SK-N-SH treated with all-trans-retinoic acid at 6 μM for 48 hours (cell line): ENCODE measurements around the gene SOX6.
A peak's percentile ranks its signal among the peaks of the same experiment; 100 is the strongest.

Experiments
- ATAC-seq: fragments of 200-7000 bp; cut with Tn5 transposase; 3 replicates; pipeline ENCODE4 v1.9.1; 2020; ENCODE audit warnings: mild to moderate bottlenecking, moderate library complexity
- ARNTL ChIP-seq: fragments of 450-650 bp; formaldehyde crosslinking; IDR thresholded peaks from 2 replicates; pipeline ENCODE4 v1.5.0; 2020; ENCODE audit warnings: low read depth, mild to moderate bottlenecking, moderate library complexity, borderline replicate concordance
- BACH2 ChIP-seq: fragments of 250-450 bp; sonication (Bioruptor Pico); IDR thresholded peaks from 2 replicates; pipeline ENCODE4 v1.9.0; 2021; ENCODE audit warnings: mild to moderate bottlenecking, borderline replicate concordance
- CREB5 ChIP-seq: fragments of 250-450 bp; sonication (Bioruptor Pico); IDR thresholded peaks from 2 replicates; pipeline ENCODE4 v1.5.1; 2020; ENCODE audit warnings: low read depth, mild to moderate bottlenecking, moderate library complexity
- ESRRG ChIP-seq: fragments of 250-450 bp; sonication (Bioruptor Pico); IDR thresholded peaks from 2 replicates; pipeline ENCODE4 v1.6.1; 2021; ENCODE audit warnings: mild to moderate bottlenecking
- GLIS3 ChIP-seq: fragments of 250-450 bp; sonication (Bioruptor Pico); IDR thresholded peaks from 2 replicates; pipeline ENCODE4 v1.5.0; 2020; ENCODE audit warnings: mild to moderate bottlenecking, moderate library complexity
- OSR1 ChIP-seq: fragments of 250-450 bp; sonication (Bioruptor Pico); IDR thresholded peaks from 2 replicates; pipeline ENCODE4 v1.8.0; 2022; ENCODE audit warnings: moderate library complexity, mild to moderate bottlenecking, inconsistent platforms
- SNAI2 ChIP-seq: fragments of 250-450 bp; sonication (Bioruptor Pico); IDR thresholded peaks from 2 replicates; pipeline ENCODE4 v1.5.0; 2020; ENCODE audit warnings: mild to moderate bottlenecking, moderate library complexity
- TCF4 ChIP-seq: fragments of 250-450 bp; sonication (Bioruptor Pico); IDR thresholded peaks from 2 replicates; pipeline ENCODE4 v1.8.0; 2021; ENCODE audit warnings: mild to moderate bottlenecking, moderate library complexity, borderline replicate concordance
- TOX ChIP-seq: fragments of 250-450 bp; sonication (Bioruptor Pico); IDR thresholded peaks from 2 replicates; pipeline ENCODE4 v1.8.0; 2021; ENCODE audit warnings: mild to moderate bottlenecking, moderate library complexity, borderline replicate concordance
- TSHZ2 ChIP-seq: fragments of 250-450 bp; sonication (Bioruptor Pico); IDR thresholded peaks from 2 replicates; pipeline ENCODE4 v1.5.0; 2020; ENCODE audit warnings: mild to moderate bottlenecking, moderate library complexity
- ZC3H10 ChIP-seq: fragments of 250-450 bp; sonication (Bioruptor Pico); IDR thresholded peaks from 2 replicates; pipeline ENCODE4 v1.5.1; 2021; ENCODE audit warnings: mild to moderate bottlenecking, moderate library complexity
- ZFP3 ChIP-seq: fragments of 250-450 bp; sonication (Bioruptor Pico); IDR thresholded peaks from 2 replicates; pipeline ENCODE4 v1.5.0; 2020; ENCODE audit warnings: mild to moderate bottlenecking, moderate library complexity
- ZFP30 ChIP-seq: fragments of 450-650 bp; formaldehyde crosslinking; IDR thresholded peaks from 2 replicates; pipeline ENCODE4 v1.5.0; 2022; ENCODE audit warnings: mild to moderate bottlenecking, moderate library complexity
- ZNF565 ChIP-seq: fragments of 450-650 bp; formaldehyde crosslinking; conservative IDR thresholded peaks from 2 replicates; pipeline ENCODE4 v1.5.0; 2020; ENCODE audit warnings: low read depth, mild to moderate bottlenecking, moderate library complexity
- ZNF70 ChIP-seq: fragments of 450-650 bp; formaldehyde crosslinking; IDR thresholded peaks from 2 replicates; pipeline ENCODE4 v1.5.0; 2020; ENCODE audit warnings: mild to moderate bottlenecking, moderate library complexity
- TF ChIP-seq, protein P1 (sequence below): fragments of 250-450 bp; sonication (Bioruptor Pico); IDR thresholded peaks from 2 replicates; pipeline ENCODE4 v1.8.0; 2021; ENCODE audit warnings: low read depth, mild to moderate bottlenecking, moderate library complexity, borderline replicate concordance
- TF ChIP-seq, protein P2 (sequence below): fragments of 250-450 bp; sonication (Bioruptor Pico); IDR thresholded peaks from 2 replicates; pipeline ENCODE4 v1.8.0; 2020; ENCODE audit warnings: mild to moderate bottlenecking, moderate library complexity, borderline replicate concordance

SOX6 gene

GRCh38 chr11:16026849-16027248, 329.5 kb downstream of the SOX6 start:
- no peak for ATAC-seq
- TF ChIP-seq TCF4 = no peak
- no peak for TF ChIP-seq ARNTL (CRISPR knock-in tag)
- no peak for TF ChIP-seq ESRRG (CRISPR knock-in tag)
- no peak for TF ChIP-seq ZC3H10
- TF ChIP-seq, all 23 proteins: peak for 0

GRCh38 chr11:16018931-16019330, 337.4 kb downstream of the SOX6 start:
- no peak for ATAC-seq
- no peak for TF ChIP-seq OSR1 (CRISPR knock-in tag)
- TF ChIP-seq ZFP3 (CRISPR knock-in tag) = no peak
- TF ChIP-seq BACH2 (CRISPR knock-in tag) = no peak
- no peak for TF ChIP-seq TCF4
- TF ChIP-seq SNAI2 (CRISPR knock-in tag) = no peak
- no peak for TF ChIP-seq ZNF565 (CRISPR knock-in tag)
- TF ChIP-seq, protein P1, sequence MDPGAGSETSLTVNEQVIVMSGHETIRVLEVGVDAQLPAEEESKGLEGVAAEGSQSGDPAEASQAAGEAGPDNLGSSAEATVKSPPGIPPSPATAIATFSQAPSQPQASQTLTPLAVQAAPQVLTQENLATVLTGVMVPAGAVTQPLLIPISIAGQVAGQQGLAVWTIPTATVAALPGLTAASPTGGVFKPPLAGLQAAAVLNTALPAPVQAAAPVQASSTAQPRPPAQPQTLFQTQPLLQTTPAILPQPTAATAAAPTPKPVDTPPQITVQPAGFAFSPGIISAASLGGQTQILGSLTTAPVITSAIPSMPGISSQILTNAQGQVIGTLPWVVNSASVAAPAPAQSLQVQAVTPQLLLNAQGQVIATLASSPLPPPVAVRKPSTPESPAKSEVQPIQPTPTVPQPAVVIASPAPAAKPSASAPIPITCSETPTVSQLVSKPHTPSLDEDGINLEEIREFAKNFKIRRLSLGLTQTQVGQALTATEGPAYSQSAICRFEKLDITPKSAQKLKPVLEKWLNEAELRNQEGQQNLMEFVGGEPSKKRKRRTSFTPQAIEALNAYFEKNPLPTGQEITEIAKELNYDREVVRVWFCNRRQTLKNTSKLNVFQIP (CRISPR knock-in tag) = no peak
- TF ChIP-seq ZC3H10 = no peak
- no peak for TF ChIP-seq CREB5 (CRISPR knock-in tag)

- TF ChIP-seq ESRRG (CRISPR knock-in tag) (no peak), CREB5 (CRISPR knock-in tag) (no peak), TOX (CRISPR knock-in tag) (no peak), ZNF565 (CRISPR knock-in tag) (no peak), GLIS3 (CRISPR knock-in tag) (no peak), TCF4 (no peak), TSHZ2 (CRISPR knock-in tag) (no peak), ZNF70 (CRISPR knock-in tag) (no peak), SNAI2 (CRISPR knock-in tag) (no peak), ZFP30 (CRISPR knock-in tag) (no peak)
- TF ChIP-seq, protein P2, sequence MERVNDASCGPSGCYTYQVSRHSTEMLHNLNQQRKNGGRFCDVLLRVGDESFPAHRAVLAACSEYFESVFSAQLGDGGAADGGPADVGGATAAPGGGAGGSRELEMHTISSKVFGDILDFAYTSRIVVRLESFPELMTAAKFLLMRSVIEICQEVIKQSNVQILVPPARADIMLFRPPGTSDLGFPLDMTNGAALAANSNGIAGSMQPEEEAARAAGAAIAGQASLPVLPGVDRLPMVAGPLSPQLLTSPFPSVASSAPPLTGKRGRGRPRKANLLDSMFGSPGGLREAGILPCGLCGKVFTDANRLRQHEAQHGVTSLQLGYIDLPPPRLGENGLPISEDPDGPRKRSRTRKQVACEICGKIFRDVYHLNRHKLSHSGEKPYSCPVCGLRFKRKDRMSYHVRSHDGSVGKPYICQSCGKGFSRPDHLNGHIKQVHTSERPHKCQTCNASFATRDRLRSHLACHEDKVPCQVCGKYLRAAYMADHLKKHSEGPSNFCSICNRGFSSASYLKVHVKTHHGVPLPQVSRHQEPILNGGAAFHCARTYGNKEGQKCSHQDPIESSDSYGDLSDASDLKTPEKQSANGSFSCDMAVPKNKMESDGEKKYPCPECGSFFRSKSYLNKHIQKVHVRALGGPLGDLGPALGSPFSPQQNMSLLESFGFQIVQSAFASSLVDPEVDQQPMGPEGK (CRISPR knock-in tag) = no peak
- ATAC-seq = peak; percentile 53; the same call in 1 of the 3 replicates
Measured at GRCh38 chr11:16016468-16016829, 339.9 kb downstream of the SOX6 start.

DNA sequence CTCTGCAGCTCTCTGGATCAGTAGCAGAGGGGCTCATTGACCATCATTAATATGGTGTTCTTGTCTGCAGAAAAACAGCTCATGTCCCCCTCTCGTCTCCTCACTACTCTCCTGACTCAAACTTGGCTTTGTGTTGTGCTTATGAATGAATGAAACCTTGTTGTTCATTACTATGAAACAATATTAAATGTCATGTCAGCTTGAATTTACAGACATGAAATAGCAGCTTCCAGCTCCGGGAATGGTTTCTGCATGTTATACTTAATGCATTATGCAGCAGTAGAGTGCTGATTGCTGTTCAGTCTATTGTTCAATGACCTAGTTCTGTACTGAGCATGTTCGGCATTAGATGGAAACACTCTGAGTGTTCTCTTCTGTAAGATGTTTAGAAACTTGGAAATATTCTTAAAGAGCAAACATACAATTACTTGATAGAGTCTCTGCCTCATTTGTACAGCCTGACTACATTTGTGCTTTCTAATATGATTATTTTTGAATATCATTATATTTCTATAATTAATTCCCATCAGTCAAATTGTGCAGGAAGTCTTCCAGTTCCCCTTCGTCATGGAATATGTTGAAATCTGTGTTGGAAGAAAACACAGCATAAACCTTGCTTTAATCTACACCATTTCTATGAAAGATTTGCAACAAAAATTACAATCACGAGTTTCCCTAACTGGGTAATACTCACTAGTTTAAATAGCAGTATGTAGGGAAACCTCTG, 340.4 kb downstream of the SOX6 start:
- TF ChIP-seq GLIS3 (CRISPR knock-in tag) (no peak), ARNTL (CRISPR knock-in tag) (no peak), ZFP3 (CRISPR knock-in tag) (no peak)
- ATAC-seq = peak; percentile 34; the same call in 1 of the 3 replicates
